ENCODE measurements around the gene TRIM17. TPM values are rescaled to one million over a fixed set of nuclear protein-coding genes. Genes with fewer than 3 reads are reported as not detected.

Gene TRIM17
- total RNA-seq, 6 experiments from 2014 or later = 0.23 to 0.36 (median 0.30) TPM; not detected in 3

DNA sequence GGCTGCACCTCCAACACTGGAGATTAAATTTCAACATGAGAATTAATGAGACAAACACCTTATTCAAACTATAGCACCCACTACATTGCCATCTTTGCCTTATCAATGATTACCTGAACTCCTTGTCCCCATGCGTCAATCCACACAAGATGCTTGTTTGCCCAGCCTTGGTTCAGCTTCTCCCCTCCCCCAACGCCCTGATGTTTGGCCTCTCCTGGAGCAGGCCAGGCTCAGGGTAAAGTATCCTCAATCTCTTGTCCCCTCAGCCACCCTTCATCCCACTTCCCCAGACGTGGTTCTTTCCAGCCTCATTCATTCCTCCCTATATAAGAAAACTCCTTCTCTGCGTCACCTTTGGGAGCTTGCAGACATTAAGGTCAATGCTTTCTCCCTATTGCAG lies 11.8 kb upstream of the TRIM17 start:
- H3K4me3 Mint-ChIP-seq = no peak overlapping the region
- H3K27ac Mint-ChIP-seq = no peak overlapping the region
- no peaks in the 10 kb centered on the region for H3K4me1 Mint-ChIP-seq (ENCODE audit: low read depth)
- H3K36me3 Mint-ChIP-seq (ENCODE audit: low read depth) = no peaks in the 10 kb centered on the region
- H3K27me3 Mint-ChIP-seq (ENCODE audit: insufficient read depth) = peaks cover 21% of the 10 kb centered on the region
- TF ChIP-seq, protein P1, sequence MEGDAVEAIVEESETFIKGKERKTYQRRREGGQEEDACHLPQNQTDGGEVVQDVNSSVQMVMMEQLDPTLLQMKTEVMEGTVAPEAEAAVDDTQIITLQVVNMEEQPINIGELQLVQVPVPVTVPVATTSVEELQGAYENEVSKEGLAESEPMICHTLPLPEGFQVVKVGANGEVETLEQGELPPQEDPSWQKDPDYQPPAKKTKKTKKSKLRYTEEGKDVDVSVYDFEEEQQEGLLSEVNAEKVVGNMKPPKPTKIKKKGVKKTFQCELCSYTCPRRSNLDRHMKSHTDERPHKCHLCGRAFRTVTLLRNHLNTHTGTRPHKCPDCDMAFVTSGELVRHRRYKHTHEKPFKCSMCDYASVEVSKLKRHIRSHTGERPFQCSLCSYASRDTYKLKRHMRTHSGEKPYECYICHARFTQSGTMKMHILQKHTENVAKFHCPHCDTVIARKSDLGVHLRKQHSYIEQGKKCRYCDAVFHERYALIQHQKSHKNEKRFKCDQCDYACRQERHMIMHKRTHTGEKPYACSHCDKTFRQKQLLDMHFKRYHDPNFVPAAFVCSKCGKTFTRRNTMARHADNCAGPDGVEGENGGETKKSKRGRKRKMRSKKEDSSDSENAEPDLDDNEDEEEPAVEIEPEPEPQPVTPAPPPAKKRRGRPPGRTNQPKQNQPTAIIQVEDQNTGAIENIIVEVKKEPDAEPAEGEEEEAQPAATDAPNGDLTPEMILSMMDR (IDR thresholded peaks at IDR 0.05) = no peak
- DNase-seq = no peak
- H3K9me3 Mint-ChIP-seq = no peaks in the 10 kb centered on the region

DNA sequence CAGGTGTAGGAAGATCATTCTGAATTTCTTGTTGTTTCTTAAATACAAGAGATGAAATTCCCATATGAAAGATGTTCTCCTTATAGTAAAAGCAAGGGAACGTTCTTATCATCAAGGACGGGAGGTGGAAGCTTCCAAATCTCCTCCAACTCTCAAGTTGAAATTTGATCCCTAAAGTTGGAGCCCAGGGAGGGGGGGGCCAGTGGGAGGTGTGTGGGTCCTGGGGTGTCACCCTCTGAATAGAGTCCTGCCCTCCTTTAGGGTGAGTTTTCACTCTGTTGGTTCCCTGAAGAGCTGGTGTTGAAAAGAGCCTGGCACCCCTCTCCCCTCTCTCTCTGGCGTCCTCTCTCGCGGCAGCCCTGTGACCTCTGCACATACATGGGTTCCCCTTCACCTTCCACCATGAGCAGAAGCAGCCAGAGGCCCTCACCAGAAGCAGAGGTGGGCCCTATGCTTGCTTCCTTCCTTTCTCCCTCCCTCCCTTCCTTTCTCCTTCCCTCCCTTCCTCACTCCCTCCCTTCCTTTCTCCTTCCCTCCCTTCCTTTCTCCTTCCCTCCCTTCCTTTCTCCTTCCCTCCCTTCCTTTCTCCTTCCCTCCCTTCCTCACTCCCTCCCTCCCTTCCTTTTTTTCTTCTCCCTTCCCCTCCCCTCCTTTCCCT lies 10.0 kb upstream of the TRIM17 start:
- Mint-ChIP-seq H3K27ac (no peak overlapping the region), H3K27me3 (ENCODE audit: insufficient read depth) (peaks cover 16% of the 10 kb centered on the region), H3K4me3 (no peak overlapping the region), H3K9me3 (peaks cover under 1% of the 10 kb centered on the region; the same call in 1 of the 2 replicates), H3K36me3 (ENCODE audit: low read depth) (peaks cover 1% of the 10 kb centered on the region), H3K4me1 (ENCODE audit: low read depth) (peaks cover 7% of the 10 kb centered on the region)
- no peak for DNase-seq
- TF ChIP-seq, protein P1 (IDR thresholded peaks at IDR 0.05) = no peak

- Mint-ChIP-seq H3K27ac (no peak overlapping the region), H3K9me3 (peaks cover 6% of the 10 kb centered on the region; the same call in 1 of the 2 replicates), H3K4me3 (no peak overlapping the region), H3K4me1 (ENCODE audit: low read depth) (peaks cover 16% of the 10 kb centered on the region), H3K27me3 (ENCODE audit: insufficient read depth) (peaks cover 16% of the 10 kb centered on the region), H3K36me3 (ENCODE audit: low read depth) (peaks cover 10% of the 10 kb centered on the region)
- TF ChIP-seq, protein P1 (IDR thresholded peaks at IDR 0.05) = no peak
- no peak for DNase-seq
Observed at GRCh38 chr1:228424685-228425660, 8.3 kb upstream of the TRIM17 start.

DNA sequence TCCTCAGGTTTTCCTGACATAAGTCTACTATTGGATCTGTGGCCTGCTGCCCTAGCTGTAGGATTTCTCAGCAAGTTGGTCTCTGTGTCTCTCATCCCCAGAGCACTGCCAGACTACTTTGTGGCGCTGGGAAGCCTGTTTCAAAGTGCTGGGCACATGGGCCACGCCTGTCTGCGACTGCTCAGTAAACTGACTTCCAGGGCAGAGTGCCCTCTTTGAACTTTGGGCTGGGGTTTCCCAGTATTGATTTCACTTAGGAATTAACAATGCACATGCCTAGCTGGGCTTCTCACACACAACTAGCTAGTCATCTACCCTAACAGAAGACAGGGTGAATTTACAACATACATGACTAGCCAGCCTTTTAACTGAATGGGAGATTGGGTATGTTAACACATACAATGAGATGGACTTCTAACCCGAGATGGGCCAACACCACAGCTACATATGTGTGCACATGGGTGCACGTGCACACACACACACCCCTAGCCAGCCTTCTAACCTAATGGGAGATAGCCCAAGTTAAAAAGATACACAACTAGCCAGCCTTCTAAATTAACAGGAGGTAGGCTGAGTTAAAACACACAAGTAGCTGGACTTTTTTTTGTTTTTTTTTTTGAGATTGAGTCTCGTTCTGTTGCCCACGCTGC lies 6.9 kb upstream of the TRIM17 start:
- Mint-ChIP-seq H3K36me3 (ENCODE audit: low read depth) (peaks cover 10% of the 10 kb centered on the region), H3K9me3 (peaks cover 6% of the 10 kb centered on the region; the same call in 1 of the 2 replicates), H3K27me3 (ENCODE audit: insufficient read depth) (peaks cover 8% of the 10 kb centered on the region; the same call in 1 of the 2 replicates), H3K27ac (no peak overlapping the region), H3K4me1 (ENCODE audit: low read depth) (peaks cover 16% of the 10 kb centered on the region), H3K4me3 (no peak overlapping the region)
- DNase-seq = no peak
- TF ChIP-seq, protein P1 (IDR thresholded peaks at IDR 0.05) = no peak

All from HFFc6 (cell line).